GDM1 (cell line): ENCODE data around the gene CACNA1H.

Experiments
- DNase-seq: peaks from one replicate; lab custom pipeline; 2025; lab: John Stamatoyannopoulos, UW

The CACNA1H gene

GRCh38 chr16:1122398-1122765 lies 30.5 kb upstream of the CACNA1H start:
- DNase-seq = no peak

- DNase-seq = no peak
Measured at GRCh38 chr16:1123525-1124230, 29.2 kb upstream of the CACNA1H start.

DNA sequence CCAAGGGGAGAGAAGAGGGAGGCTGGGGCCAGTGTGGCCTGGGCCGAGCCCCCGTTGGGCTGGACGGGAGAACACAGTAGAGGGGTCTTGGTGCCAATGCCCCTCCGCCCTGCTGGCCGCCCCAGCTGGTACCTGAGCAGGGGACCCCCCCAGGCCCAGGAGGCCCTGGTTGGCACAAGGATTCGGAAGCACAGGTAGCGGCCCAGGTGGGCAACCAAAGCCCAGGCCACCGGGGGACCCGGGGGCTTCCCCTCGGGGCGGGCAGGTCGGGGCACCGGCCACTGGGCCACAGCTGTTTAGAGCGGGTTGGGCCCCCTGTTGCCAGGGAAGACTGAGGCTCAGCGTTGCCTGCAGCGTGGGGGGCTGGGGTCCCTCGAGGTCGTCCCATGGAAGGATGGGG lies 28.6 kb upstream of the CACNA1H start:
- DNase-seq = no peak

GRCh38 chr16:1124795-1125194 lies 28.1 kb upstream of the CACNA1H start:
- DNase-seq = no peak

DNA sequence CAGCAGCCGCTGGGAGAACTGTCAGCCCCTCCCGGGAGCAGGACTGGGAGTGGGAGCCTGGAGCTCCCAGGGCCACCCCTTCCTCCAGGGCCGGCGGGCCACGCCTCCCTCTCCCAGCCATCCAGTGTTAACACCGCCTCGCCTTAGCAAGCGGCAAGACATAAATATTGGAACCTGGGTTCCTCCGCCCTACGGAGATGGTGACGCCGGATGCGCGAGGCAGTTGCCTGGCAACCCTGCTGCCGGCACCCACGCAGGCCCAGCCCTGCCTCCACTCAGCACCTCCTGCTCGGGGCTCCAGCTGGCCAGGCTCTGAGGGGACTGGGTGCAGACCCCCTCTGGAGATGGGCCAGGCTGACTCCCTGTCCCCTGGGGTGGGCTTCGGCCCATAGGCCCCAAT lies 27.4 kb upstream of the CACNA1H start:
- no peak for DNase-seq

GRCh38 chr16:1126044-1126443 lies 26.9 kb upstream of the CACNA1H start:
- no peak for DNase-seq

DNA sequence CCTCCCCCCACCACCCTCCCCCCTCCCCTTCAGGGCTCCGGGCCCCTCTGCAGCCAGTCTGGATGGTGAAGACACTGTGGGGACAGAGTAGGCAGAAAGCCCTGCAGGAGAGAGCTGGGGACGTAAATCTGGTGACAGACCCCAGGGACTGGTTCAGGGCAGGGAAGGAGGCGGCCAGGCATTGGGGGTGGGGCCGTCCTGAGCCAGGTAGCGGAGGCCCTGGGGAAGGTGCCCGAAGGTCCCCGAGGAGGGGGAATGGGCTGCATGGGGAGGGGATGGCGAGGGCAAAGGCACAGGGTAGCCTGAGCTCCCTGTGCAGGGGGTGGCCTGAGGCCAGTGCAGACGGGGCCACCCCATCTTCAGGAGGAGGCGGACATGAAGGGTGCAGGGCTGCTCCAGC lies 26.3 kb upstream of the CACNA1H start:
- no peak for DNase-seq

GRCh38 chr16:1127101-1127500 lies 25.8 kb upstream of the CACNA1H start:
- DNase-seq = no peak

GRCh38 chr16:1127971-1128715 lies 24.8 kb upstream of the CACNA1H start:
- DNase-seq = no peak

- no peak for DNase-seq
Measured at GRCh38 chr16:1129106-1129960, 23.6 kb upstream of the CACNA1H start.

DNA sequence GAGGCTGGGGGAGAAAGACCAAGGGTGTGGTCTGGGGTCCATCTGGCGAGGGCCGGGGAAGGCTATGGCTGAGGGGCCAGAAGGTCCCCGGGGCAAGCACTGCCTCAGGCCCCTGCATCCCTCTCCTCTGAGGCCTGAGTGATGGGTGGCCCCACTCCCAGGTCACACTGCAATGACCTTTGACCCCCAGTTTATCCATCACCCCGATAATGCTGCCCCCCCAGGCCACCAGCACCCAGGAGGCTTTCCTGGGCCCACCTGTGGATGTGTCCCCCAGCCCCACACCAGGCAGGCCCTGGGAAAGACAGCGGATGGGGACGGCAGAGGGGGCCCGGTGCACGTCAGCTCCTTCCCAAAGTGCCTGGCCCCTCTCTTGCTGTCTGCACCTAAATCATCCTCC lies 22.5 kb upstream of the CACNA1H start:
- no peak for DNase-seq

GRCh38 chr16:1131378-1131994 lies 21.4 kb upstream of the CACNA1H start:
- no peak for DNase-seq

DNA sequence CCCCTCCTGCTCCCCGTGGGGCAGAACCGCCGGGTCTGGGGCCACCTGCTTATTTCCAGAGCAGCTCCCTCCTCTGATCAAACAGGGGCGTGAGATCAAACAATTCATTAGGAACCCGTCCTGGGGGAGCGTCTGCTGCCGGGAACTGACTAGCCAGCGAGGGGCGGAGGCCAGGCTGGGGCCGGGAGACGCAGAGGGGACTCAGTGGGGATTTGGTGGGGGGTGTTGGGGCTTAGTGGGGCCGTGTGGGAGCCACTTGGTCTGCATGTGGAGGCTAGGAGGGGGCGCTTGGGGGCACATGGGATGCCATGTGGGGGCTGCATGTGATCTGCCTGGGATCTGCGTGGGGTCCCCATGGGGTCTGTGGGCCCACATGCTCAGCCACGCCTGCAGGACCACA lies 20.5 kb upstream of the CACNA1H start:
- DNase-seq = no peak

GRCh38 chr16:1133271-1133670 lies 19.6 kb upstream of the CACNA1H start:
- DNase-seq = no peak

- no peak for DNase-seq
Measured at GRCh38 chr16:1133810-1134520, 18.9 kb upstream of the CACNA1H start.

GRCh38 chr16:1134776-1135458 lies 18.0 kb upstream of the CACNA1H start:
- no peak for DNase-seq

DNA sequence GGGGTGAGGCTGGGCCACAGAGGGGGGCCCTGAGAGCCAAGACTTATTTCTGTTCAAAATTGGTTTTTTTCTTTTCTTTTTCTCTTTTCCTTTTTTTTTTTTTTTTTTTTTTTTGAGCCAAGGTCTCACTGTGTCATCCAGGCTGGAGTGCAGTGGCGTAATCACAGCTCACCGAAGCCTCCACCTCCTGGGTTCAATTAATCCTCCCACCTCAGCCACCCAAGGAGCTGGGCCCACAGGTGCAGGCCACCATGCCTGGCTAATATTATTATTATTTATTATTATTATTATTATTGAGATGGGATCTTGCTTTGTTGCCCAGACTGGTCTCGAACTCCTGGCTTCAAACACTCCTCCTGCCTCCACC lies 17.5 kb upstream of the CACNA1H start:
- no peak for DNase-seq

GRCh38 chr16:1137604-1138003 lies 15.3 kb upstream of the CACNA1H start:
- DNase-seq = no peak

DNA sequence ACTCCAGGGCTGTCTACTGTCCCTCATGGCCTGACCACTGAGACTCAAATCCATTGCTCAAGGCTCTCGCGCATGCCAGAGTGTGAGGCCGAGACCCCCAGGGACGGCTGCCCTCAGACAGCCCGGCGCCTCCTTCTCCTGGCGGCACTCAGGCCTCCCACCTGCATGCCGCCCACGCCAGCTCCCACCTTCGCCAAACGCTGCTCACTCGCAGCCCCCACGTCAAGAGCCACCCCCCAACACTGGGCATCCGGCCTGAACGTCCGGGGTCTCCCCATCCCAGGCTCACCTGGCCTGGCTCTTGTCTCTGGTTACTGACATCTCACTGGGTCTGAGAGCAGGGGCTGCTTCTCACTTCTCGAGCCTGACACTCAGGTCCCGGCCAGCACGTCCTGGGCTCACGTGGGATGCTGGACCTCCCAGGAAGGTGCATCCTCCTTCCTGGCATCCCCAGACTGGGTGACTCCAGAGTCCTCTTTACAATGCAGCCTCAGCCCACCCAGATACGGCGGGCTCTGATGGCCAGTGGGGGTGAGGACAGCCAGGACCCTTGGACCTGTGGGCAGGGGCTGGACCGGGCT lies 12.2 kb upstream of the CACNA1H start:
- no peak for DNase-seq

DNA sequence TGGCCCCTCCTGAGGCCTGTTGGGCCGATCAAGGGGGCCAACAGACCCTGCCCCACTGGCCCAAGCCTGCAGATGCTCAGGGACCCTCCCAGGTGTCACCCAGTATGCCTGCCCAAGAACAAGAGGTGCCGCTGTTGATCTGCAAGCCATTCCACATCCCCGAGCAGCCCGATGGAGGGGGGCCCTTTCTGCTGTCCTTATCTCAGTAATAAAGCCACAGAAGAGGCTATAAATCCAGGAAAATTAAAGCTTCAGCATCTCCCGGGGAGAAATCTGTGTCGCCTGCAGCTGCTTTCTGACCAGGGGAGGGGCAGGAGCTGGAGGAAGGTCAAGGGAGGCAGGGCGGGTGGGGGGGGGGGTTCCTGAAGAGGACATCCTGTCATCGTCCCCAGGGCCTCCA lies 11.7 kb upstream of the CACNA1H start:
- DNase-seq = no peak

GRCh38 chr16:1141716-1142115 lies 11.2 kb upstream of the CACNA1H start:
- no peak for DNase-seq
